Fibroblast of pulmonary artery (primary cell): Measurements from ENCODE around the gene EYS.

Source experiments
- DNase-seq: peaks from one replicate; pipeline ENCODE4 v3.0.0-alpha.2; 2010; ENCODE audit warnings: low read depth
- H3K4me3 ChIP-seq: replicated peaks from 2 replicates; pipeline ENCODE4 v1.5.1; 2011; ENCODE audit warnings: low read depth, mild to moderate bottlenecking, control low read depth, low read length, moderate library complexity
- TF ChIP-seq, protein P1 (sequence below): IDR thresholded peaks from 2 replicates; pipeline ENCODE4 v1.5.1; 2011; ENCODE audit warnings: mild to moderate bottlenecking, control low read depth, low read length, inconsistent platforms; ENCODE audit errors: missing control alignments

EYS gene

DNA sequence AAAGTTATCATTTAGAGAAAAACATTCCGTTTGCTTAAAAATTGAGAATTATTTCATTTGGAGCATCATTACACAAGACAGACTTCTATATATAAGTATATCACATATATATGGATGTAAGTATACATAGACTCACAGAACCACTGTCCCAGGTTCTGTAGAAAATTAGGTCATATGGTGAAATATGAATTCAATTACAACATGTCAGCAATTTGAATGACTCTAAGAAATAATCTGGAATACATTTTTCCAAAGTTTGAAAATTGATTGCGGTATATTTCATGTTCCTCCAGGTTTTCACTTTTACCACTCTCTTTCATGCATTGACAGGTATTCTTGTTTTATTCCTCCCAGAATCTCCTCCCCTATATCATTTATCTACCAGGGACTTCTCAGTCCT, 1179.1 kb downstream of the EYS start:
- DNase-seq = no peak
- no peak overlapping the region for H3K4me3 ChIP-seq
- TF ChIP-seq, protein P1, sequence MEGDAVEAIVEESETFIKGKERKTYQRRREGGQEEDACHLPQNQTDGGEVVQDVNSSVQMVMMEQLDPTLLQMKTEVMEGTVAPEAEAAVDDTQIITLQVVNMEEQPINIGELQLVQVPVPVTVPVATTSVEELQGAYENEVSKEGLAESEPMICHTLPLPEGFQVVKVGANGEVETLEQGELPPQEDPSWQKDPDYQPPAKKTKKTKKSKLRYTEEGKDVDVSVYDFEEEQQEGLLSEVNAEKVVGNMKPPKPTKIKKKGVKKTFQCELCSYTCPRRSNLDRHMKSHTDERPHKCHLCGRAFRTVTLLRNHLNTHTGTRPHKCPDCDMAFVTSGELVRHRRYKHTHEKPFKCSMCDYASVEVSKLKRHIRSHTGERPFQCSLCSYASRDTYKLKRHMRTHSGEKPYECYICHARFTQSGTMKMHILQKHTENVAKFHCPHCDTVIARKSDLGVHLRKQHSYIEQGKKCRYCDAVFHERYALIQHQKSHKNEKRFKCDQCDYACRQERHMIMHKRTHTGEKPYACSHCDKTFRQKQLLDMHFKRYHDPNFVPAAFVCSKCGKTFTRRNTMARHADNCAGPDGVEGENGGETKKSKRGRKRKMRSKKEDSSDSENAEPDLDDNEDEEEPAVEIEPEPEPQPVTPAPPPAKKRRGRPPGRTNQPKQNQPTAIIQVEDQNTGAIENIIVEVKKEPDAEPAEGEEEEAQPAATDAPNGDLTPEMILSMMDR = no peak

DNA sequence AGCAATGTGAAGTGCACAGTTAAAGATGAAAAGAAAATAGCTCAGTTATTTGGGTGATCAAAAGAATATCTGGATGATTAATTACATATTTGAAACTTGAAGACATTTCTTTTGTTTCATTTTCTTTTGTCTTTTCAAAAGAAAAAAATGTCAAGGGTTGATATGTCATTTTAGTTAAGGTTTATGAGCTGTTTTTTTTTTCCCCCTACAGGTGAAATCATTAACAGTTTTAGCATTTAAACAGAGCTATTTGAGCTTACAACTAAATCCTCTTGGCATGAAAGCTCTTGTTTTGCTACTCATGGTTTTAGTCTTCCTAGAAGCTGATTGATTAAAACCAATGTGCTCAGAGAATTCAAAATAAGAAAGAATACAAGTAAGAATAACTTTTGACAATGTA, 1184.2 kb downstream of the EYS start:
- no peak overlapping the region for H3K4me3 ChIP-seq
- DNase-seq = no peak
- TF ChIP-seq, protein P1 = no peak

DNA sequence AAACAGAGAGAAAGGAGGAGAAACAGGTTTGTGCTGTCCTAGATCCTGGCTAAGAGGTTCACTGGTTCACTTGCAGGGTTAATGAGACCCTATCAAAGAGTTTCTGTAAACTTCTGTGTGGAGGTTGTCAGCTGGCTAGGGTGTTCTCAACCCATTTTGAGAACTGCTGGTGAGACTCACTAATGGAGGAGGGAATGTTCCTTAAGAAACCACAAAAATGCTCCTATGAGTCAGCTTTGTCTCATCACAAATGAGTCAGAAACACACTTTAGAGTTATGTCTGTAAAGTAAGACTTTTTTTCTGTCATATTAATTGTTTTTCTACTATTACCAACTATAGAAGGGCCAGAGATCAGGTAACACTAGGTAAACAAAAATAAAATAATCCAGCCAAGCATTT, 1187.0 kb downstream of the EYS start:
- TF ChIP-seq, protein P1 = no peak
- no peak overlapping the region for H3K4me3 ChIP-seq
- DNase-seq = peak; percentile 94

DNA sequence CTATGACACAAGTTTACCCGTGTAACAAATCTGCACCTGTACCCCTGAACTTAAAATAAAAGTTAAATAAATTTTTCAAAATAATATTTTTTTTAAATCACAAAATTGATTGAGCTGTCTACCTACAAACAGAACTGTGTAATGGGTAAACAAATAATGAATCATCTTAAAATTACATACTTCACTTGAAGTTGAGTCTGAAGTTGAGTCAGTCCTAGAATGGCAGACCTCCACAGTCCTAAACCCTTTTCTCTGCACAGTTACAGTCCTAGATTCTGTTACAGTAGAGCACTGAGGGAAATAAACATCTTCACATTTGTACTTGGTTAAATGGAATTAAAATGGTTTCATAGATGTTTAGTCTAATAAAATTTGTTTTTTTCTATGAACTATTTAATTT, 1190.6 kb downstream of the EYS start:
- TF ChIP-seq, protein P1 = no peak
- DNase-seq = no peak
- H3K4me3 ChIP-seq = no peak overlapping the region

DNA sequence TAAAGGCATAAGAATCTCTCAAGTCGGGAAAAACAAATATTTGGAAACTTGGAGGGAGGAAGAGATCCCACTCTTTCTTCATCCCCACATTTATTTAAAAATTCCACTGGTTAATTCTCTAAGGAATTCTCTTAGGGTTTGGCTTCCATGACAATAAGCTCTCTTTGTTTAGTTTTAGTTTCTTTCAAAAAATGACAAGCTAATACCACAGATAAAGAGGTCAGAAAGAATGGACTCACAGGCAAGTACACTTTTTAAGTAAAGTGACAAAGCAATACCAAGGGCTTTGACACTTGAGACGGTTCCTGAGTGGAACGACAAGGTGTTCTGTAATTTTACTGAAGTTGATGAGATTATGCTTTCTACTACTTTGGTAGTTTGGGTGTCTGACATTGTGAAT, 1199.4 kb downstream of the EYS start:
- no peak overlapping the region for H3K4me3 ChIP-seq
- TF ChIP-seq, protein P1 = no peak
- no peak for DNase-seq

DNA sequence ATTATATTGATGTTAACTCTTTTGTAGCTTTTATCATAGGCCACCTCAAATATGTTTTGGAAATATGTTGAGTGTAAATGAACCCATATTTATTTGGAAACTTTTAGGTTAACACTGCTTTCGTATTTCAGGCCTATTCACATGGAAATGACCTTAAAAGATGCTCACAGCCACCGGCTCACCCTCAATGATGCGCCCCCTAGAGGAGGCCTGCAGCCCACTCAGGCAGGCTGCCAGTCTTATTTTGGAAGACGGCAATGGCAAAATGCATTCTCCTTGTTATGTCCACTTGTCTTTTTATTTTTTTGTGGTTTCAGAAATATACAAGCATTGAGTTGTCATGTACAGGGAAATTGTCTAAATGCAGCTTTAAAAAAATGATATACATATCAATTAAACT, 1201.7 kb downstream of the EYS start:
- no peak overlapping the region for H3K4me3 ChIP-seq
- DNase-seq = peak; percentile 11
- TF ChIP-seq, protein P1 = peak; percentile 43

DNA sequence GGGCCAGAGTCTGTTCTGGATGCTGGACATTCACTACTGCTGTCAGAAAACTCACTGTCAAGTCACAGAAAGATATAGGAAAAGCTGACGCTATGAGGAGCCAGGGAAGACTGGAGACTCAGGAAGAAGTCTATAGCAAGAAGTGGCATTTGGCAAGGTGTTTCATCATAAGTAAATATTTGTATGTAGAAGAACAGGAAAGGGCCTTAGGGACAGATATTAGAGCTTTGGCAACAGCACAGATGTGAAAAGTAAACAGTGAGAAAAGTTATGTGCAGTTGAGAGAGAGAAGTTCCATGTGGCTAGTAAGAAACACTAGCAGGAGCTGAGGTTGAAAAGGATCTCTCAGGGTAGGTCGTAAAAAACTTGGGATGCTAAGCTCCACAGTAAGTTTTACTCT, 1202.5 kb downstream of the EYS start:
- no peak overlapping the region for H3K4me3 ChIP-seq
- TF ChIP-seq, protein P1 = no peak
- DNase-seq = peak; percentile 45
